ENCODE measurements around the gene ALDH3A2.

- TF ChIP-seq POLR2AphosphoS5 (IDR thresholded peaks at IDR 0.05; ENCODE audit: low read depth, low read length) (no peak), REST (IDR thresholded peaks at IDR 0.05; ENCODE audit: insufficient read depth in 1 of 2, low read depth in 2 of 2, low read length in 2 of 2) (no peak), FOXP2 (optimal IDR thresholded peaks at IDR 0.05; ENCODE audit: borderline replicate concordance, extremely low read depth, extremely low read length, insufficient read depth) (no peak), TAF1 (IDR thresholded peaks at IDR 0.05; ENCODE audit: borderline replicate concordance, insufficient read depth, low read length) (no peak)
Observed at GRCh38 chr17:19644493-19645210, 3.9 kb upstream of the ALDH3A2 start.

All from PFSK-1 (cell line).